Transverse colon (tissue), 4 donors: ENCODE data around the gene SLC8A3. TPM values are rescaled to one million over a fixed set of nuclear protein-coding genes. Genes with fewer than 3 reads are reported as not detected.

ENCODE experiments used
- DNase-seq: peaks from one replicate; pipeline ENCODE4 v3.0.0-alpha.2; 2019
- H3K27ac ChIP-seq, 4 donors: fragments of 200-600 bp; sonication (generic); 2 replicates each; pipeline ENCODE4 v1.5.1; 2016 to 2018; ENCODE audit warnings: inconsistent platforms in 4 of 4
- H3K27me3 ChIP-seq: fragments of 200-600 bp; sonication (generic); 2 replicates; pipeline ENCODE4 v1.5.1; 2017; ENCODE audit warnings: inconsistent platforms
- H3K36me3 ChIP-seq, 4 donors: fragments of 200-600 bp; sonication (generic); 2 replicates each; pipeline ENCODE4 v1.5.1; 2017 to 2019; ENCODE audit warnings: inconsistent platforms in 4 of 4
- H3K4me1 ChIP-seq, 4 donors: fragments of 200-600 bp; sonication (generic); 2 replicates each; pipeline ENCODE4 v1.5.1; 2017 to 2020; ENCODE audit warnings: inconsistent platforms in 4 of 4
- H3K4me3 ChIP-seq, 4 donors: fragments of 200-600 bp; sonication (generic); 1 replicate in 1 of 4; 2 replicates in 3 of 4; pipeline versions ENCODE4 v1.5.1 to v1.6.1; 2017 to 2019; ENCODE audit warnings: inconsistent platforms in 4 of 4
- H3K9me3 ChIP-seq, 2 donors: fragments of 200-600 bp; sonication (generic); 2 replicates each; pipeline ENCODE4 v1.5.1; 2017 to 2019; ENCODE audit warnings: inconsistent platforms in 2 of 2
- CTCF ChIP-seq, 5 experiments: fragments of 200-600 bp in 3 of 5; fragments of 450-650 bp in 2 of 5; sonication (generic) in 3 of 5; IDR thresholded peaks; 1 replicate in 2 of 5; 2 replicates in 3 of 5; pipeline ENCODE4 v1.5.1; 2016 to 2017; ENCODE audit warnings: antibody characterized with exemption in 5 of 5, inconsistent platforms in 3 of 5, mild to moderate bottlenecking in 2 of 5, moderate library complexity in 1 of 5
- EP300 ChIP-seq: sonication (generic); formaldehyde crosslinking; IDR thresholded peaks from one replicate; pipeline ENCODE4 v1.6.1; 2017; ENCODE audit warnings: antibody characterized with exemption, low read depth
- POLR2A ChIP-seq: fragments of 450-650 bp; IDR thresholded peaks from one replicate; pipeline ENCODE4 v1.6.1; 2016; ENCODE audit warnings: antibody characterized with exemption, mild to moderate bottlenecking, moderate library complexity
- POLR2AphosphoS5 ChIP-seq, 3 donors: sonication (generic); formaldehyde crosslinking; IDR thresholded peaks; one replicate each; pipeline ENCODE4 v1.6.1; 2016; ENCODE audit warnings: antibody characterized with exemption in 3 of 3
- WGBS, 2 donors: methylation state at CpG; one replicate each; pipeline ENCODE4 v1.1.5; 2018; ENCODE audit warnings: low coverage in 1 of 2; 5-methylcytosine and 5-hydroxymethylcytosine counted together
- in situ Hi-C, 4 donors: fragments of 200-750 bp; cut with MboI; loops; one replicate each; pipeline versions ENCODE4 v1.15.0 to v1.15.1; 2017; ENCODE audit warnings: low sequenced_read_pairs in 3 of 4, low pct_ligation_motif_present in 1 of 4, low pct_unique_long_range_greater_than_20kb in 1 of 4
- intact Hi-C: fragments of 100-400 bp; cut with DNase I; formaldehyde crosslinking; loops from one replicate; pipeline ENCODE4 v1.15.1; 2023; ENCODE audit warnings: low total_unique reads
- total RNA-seq, 4 donors: library from RNA; depleted of rRNA; stranded (reverse); fragments of >200 nt; gene quantifications; one replicate each; pipeline ENCODE4 v1.1.0, GENCODE V29; 2016

SLC8A3 gene
- total RNA-seq, 4 donors from 2014 or later, result 0.27 to 1.9 (median 0.32) TPM; not detected in 1

- in situ Hi-C loops, result no loop called here
- TF ChIP-seq CTCF (IDR thresholded peaks at IDR 0.05) (no peak), POLR2AphosphoS5 (IDR thresholded peaks at IDR 0.05) (no peak), EP300 (no peak), POLR2A (no peak)
Measured at GRCh38 chr14:70069186-70069585, 119.6 kb downstream of the SLC8A3 start.

GRCh38 chr14:70067810-70068209 lies 120.9 kb downstream of the SLC8A3 start:
- Histone ChIP-seq H3K36me3 (no peaks in the 10 kb centered on the region), H3K4me3 (no peak overlapping the region), H3K4me1 (no peaks in the 10 kb centered on the region), H3K27me3 (peaks cover 8% of the 10 kb centered on the region), H3K27ac (no peak overlapping the region), H3K9me3 (no peaks in the 10 kb centered on the region)
- WGBS, 2 donors, result 50 to 81% methylated on average over 1 to 5 of the region's 5 CpGs
- no peak for DNase-seq
- in situ Hi-C loops (no loop called here), intact Hi-C loops (no loop called here)
- TF ChIP-seq CTCF (IDR thresholded peaks at IDR 0.05) (no peak), POLR2AphosphoS5 (IDR thresholded peaks at IDR 0.05) (no peak), EP300 (no peak), POLR2A (no peak)

More at GRCh38 chr14:70069186-70069585, 119.6 kb downstream of the SLC8A3 start:
- no peak for DNase-seq
- no peak overlapping the region for H3K27ac ChIP-seq
- H3K9me3 ChIP-seq, result no peaks in the 10 kb centered on the region
- 78 to 81% methylated on average over 4 to 5 of the region's 5 CpGs for WGBS, 2 donors
- intact Hi-C loops, result no loop called here
- H3K36me3 ChIP-seq, result no peaks in the 10 kb centered on the region
- H3K4me3 ChIP-seq, result no peak overlapping the region
- H3K4me1 ChIP-seq, result no peaks in the 10 kb centered on the region
- no peaks in the 10 kb centered on the region for H3K27me3 ChIP-seq

- no peaks in the 10 kb centered on the region for H3K36me3 ChIP-seq
- no peak overlapping the region for H3K4me3 ChIP-seq
- no peaks in the 10 kb centered on the region for H3K4me1 ChIP-seq
- in situ Hi-C loops, result no loop called here
- no peak overlapping the region for H3K27ac ChIP-seq
- intact Hi-C loops, result no loop called here
- DNase-seq, result no peak
- H3K9me3 ChIP-seq, result no peaks in the 10 kb centered on the region
- peaks cover 8% of the 10 kb centered on the region for H3K27me3 ChIP-seq
- WGBS, 2 donors, result 30 to 68% methylated on average over 3 to 11 of the region's 11 CpGs
- TF ChIP-seq CTCF (IDR thresholded peaks at IDR 0.05), result no peak
- TF ChIP-seq POLR2A, result no peak
- TF ChIP-seq EP300, result no peak
- no peak for TF ChIP-seq POLR2AphosphoS5 (IDR thresholded peaks at IDR 0.05)
Measured at GRCh38 chr14:70064136-70064865, 124.5 kb downstream of the SLC8A3 start.

- no peak for DNase-seq
- Histone ChIP-seq H3K27me3 (peaks cover 8% of the 10 kb centered on the region), H3K4me3 (no peak overlapping the region), H3K36me3 (no peaks in the 10 kb centered on the region), H3K4me1 (no peaks in the 10 kb centered on the region), H3K27ac (no peak overlapping the region), H3K9me3 (no peaks in the 10 kb centered on the region)
- intact Hi-C loops (no loop called here), in situ Hi-C loops (no loop called here)
- TF ChIP-seq EP300 (no peak), CTCF (IDR thresholded peaks at IDR 0.05) (no peak), POLR2AphosphoS5 (IDR thresholded peaks at IDR 0.05) (no peak), POLR2A (no peak)
- 43 to 90% methylated on average over 2 of the region's 2 CpGs for WGBS, 2 donors
Measured at GRCh38 chr14:70061108-70061507, 127.6 kb downstream of the SLC8A3 start.
